Stimulated activated CD4-positive, alpha-beta T cell treated with anti-CD3 and anti-CD28 coated beads, Interleukin-2, amount 100 ng/mL, for 4 hours (primary cell): ENCODE data around the gene GHR.

ENCODE experiments used
- DNase-seq: peaks from one replicate; pipeline ENCODE4 v3.0.0-alpha.2; 2020; ENCODE audit warnings: low read depth

The GHR gene

GRCh38 chr5:42423285-42424165 lies at the start of gene GHR:
Gene GHR (plus strand): TSS chr5:42423439. CDS start chr5:42565875, 142,436 bp downstream.
- peak; percentile 1 for DNase-seq

GRCh38 chr5:42374679-42375273 lies 48.5 kb upstream of the GHR start:
- no peak for DNase-seq

- DNase-seq = no peak
Measured at GRCh38 chr5:42377496-42377895, 45.7 kb upstream of the GHR start.

GRCh38 chr5:42381973-42382372 lies 41.3 kb upstream of the GHR start:
- DNase-seq = no peak

GRCh38 chr5:42387563-42387962 lies 35.7 kb upstream of the GHR start:
- DNase-seq = no peak

GRCh38 chr5:42390115-42390514 lies 33.1 kb upstream of the GHR start:
- no peak for DNase-seq

- no peak for DNase-seq
Measured at GRCh38 chr5:42392917-42393316, 30.3 kb upstream of the GHR start.

- no peak for DNase-seq
Measured at GRCh38 chr5:42396111-42396510, 27.1 kb upstream of the GHR start.

GRCh38 chr5:42397267-42397666 lies 26.0 kb upstream of the GHR start:
- no peak for DNase-seq

- DNase-seq = no peak
Measured at GRCh38 chr5:42399702-42400101, 23.5 kb upstream of the GHR start.

GRCh38 chr5:42400474-42400873 lies 22.8 kb upstream of the GHR start:
- DNase-seq = no peak

- DNase-seq = no peak
Measured at GRCh38 chr5:42403236-42403635, 20.0 kb upstream of the GHR start.

GRCh38 chr5:42404366-42404765 lies 18.9 kb upstream of the GHR start:
- DNase-seq = no peak

GRCh38 chr5:42419294-42419693 lies 3.9 kb upstream of the GHR start:
- no peak for DNase-seq

GRCh38 chr5:42422656-42423280 lies 471 bp upstream of the GHR start:
- DNase-seq = no peak

- DNase-seq = no peak
Measured at GRCh38 chr5:42426016-42426415, 2.8 kb downstream of the GHR start.

GRCh38 chr5:42429694-42430093 lies 6.5 kb downstream of the GHR start:
- no peak for DNase-seq

- no peak for DNase-seq
Measured at GRCh38 chr5:42434047-42434724, 10.9 kb downstream of the GHR start.

GRCh38 chr5:42436051-42436450 lies 12.8 kb downstream of the GHR start:
- DNase-seq = no peak

- no peak for DNase-seq
Measured at GRCh38 chr5:42454216-42454995, 31.2 kb downstream of the GHR start.

GRCh38 chr5:42461033-42461432 lies 37.8 kb downstream of the GHR start:
- no peak for DNase-seq

GRCh38 chr5:42461507-42461906 lies 38.3 kb downstream of the GHR start:
- no peak for DNase-seq
